GM19452 (cell line): ENCODE results near the gene CDKAL1.
"Not testable (repeated sequence)": the region's sequence is repeated elsewhere in the genome, so short reads cannot be mapped to it uniquely, and the experiment has no call there.

Experiments used
- ATAC-seq: cut with Tn5 transposase; IDR thresholded peaks from one replicate; pipeline ENCODE4 v1.9.1; 2021; ENCODE audit not compliant: unreplicated experiment

Gene CDKAL1

GRCh38 chr6:20632696-20633095 is 98.4 kb downstream of the CDKAL1 start:
- no peak for ATAC-seq

- no peak for ATAC-seq
Measured at GRCh38 chr6:20633566-20634340, 99.5 kb downstream of the CDKAL1 start.

GRCh38 chr6:20639161-20639560 is 104.9 kb downstream of the CDKAL1 start:
- no peak for ATAC-seq

- ATAC-seq = no peak
Measured at GRCh38 chr6:20640181-20640580, 105.9 kb downstream of the CDKAL1 start.

- ATAC-seq = no peak
Measured at GRCh38 chr6:20642441-20642840, 108.2 kb downstream of the CDKAL1 start.

- no peak for ATAC-seq
Measured at GRCh38 chr6:20644667-20645370, 110.6 kb downstream of the CDKAL1 start.

GRCh38 chr6:20645572-20645971 is 111.3 kb downstream of the CDKAL1 start:
- not testable (repeated sequence) for ATAC-seq

- ATAC-seq = no peak
Measured at GRCh38 chr6:20647585-20647984, 113.3 kb downstream of the CDKAL1 start.

GRCh38 chr6:20649696-20650470 is 115.6 kb downstream of the CDKAL1 start:
- not testable (repeated sequence) for ATAC-seq

- ATAC-seq = no peak
Measured at GRCh38 chr6:20652299-20653084, 118.2 kb downstream of the CDKAL1 start.

- ATAC-seq = no peak
Measured at GRCh38 chr6:20653085-20653479, 118.8 kb downstream of the CDKAL1 start.

- ATAC-seq = no peak
Measured at GRCh38 chr6:20655317-20655716, 121.1 kb downstream of the CDKAL1 start.

GRCh38 chr6:20657274-20657800 is 123.1 kb downstream of the CDKAL1 start:
- ATAC-seq = no peak

GRCh38 chr6:20658053-20658452 is 123.8 kb downstream of the CDKAL1 start:
- no peak for ATAC-seq

- no peak for ATAC-seq
Measured at GRCh38 chr6:20658516-20658915, 124.3 kb downstream of the CDKAL1 start.

GRCh38 chr6:20660534-20660933 is 126.3 kb downstream of the CDKAL1 start:
- ATAC-seq = no peak

GRCh38 chr6:20661721-20662120 is 127.5 kb downstream of the CDKAL1 start:
- ATAC-seq = no peak

- no peak for ATAC-seq
Measured at GRCh38 chr6:20664250-20664649, 130.0 kb downstream of the CDKAL1 start.

GRCh38 chr6:20665290-20665689 is 131.0 kb downstream of the CDKAL1 start:
- ATAC-seq = no peak

- peak; percentile 97 for ATAC-seq
Measured at GRCh38 chr6:20669571-20670314, 135.5 kb downstream of the CDKAL1 start.
